Keratinocyte (primary cell): ENCODE measurements around the gene NGFR. TPM values are rescaled to one million over a fixed set of nuclear protein-coding genes. Genes with fewer than 3 reads are reported as not detected.

Experiments used
- DNase-seq: peaks from one replicate; pipeline ENCODE4 v3.0.0-alpha.2; 2011; ENCODE audit warnings: low read depth, missing footprints, low spot score
- FAIRE-seq: peaks from 2 replicates; lab custom pipeline; 2011; peaks lifted over from hg19 to GRCh38; lab: Jason Lieb, UNC
- H2AFZ ChIP-seq: 2 replicates; pipeline ENCODE4 v1.6.0; 2012; ENCODE audit warnings: low read length, control low read depth, inconsistent platforms; ENCODE audit not compliant: control insufficient read depth
- H3K27ac ChIP-seq: 2 replicates; pipeline ENCODE4 v1.5.1; 2011; ENCODE audit warnings: low read length; ENCODE audit not compliant: control insufficient read depth, insufficient read depth
- H3K27me3 ChIP-seq: 3 replicates; pipeline ENCODE4 v1.6.0; 2011; ENCODE audit warnings: low read length; ENCODE audit not compliant: control insufficient read depth, insufficient read depth; ENCODE audit errors: extremely low read depth
- H3K36me3 ChIP-seq, 2 experiments: 2 replicates in 1 of 2; 3 replicates in 1 of 2; pipeline ENCODE4 v1.5.1; 2011; ENCODE audit warnings: low read length in 2 of 2, mild to moderate bottlenecking in 1 of 2; ENCODE audit not compliant: control insufficient read depth in 2 of 2, insufficient read depth in 2 of 2; ENCODE audit errors: extremely low read depth in 1 of 2
- H3K4me1 ChIP-seq: 3 replicates; pipeline ENCODE4 v1.5.1; 2011; ENCODE audit warnings: low read length; ENCODE audit not compliant: control insufficient read depth, insufficient read depth; ENCODE audit errors: extremely low read depth
- H3K4me2 ChIP-seq: 3 replicates; pipeline ENCODE4 v1.6.0; 2011; ENCODE audit warnings: low read depth, low read length; ENCODE audit not compliant: control insufficient read depth, insufficient read depth; ENCODE audit errors: extremely low read depth
- H3K4me3 ChIP-seq, 3 experiments: fragments of 200-600 bp in 1 of 3; sonication (generic) in 1 of 3; 2 replicates in 2 of 3; 3 replicates in 1 of 3; pipeline ENCODE4 v1.5.1; 2011 to 2016; ENCODE audit warnings: low read length in 3 of 3, mild to moderate bottlenecking in 3 of 3, control low read depth in 2 of 3, inconsistent platforms in 1 of 3, low read depth in 1 of 3, mixed read lengths in 1 of 3, mixed run types in 1 of 3, moderate library complexity in 1 of 3; ENCODE audit not compliant: control insufficient read depth in 2 of 3, insufficient read depth in 2 of 3; ENCODE audit errors: extremely low read depth in 1 of 3
- H3K79me2 ChIP-seq: 2 replicates; pipeline ENCODE4 v1.6.0; 2012; ENCODE audit warnings: low read length; ENCODE audit not compliant: control insufficient read depth, insufficient read depth
- H3K9ac ChIP-seq: 3 replicates; pipeline ENCODE4 v1.6.0; 2011; ENCODE audit warnings: low read length; ENCODE audit not compliant: control insufficient read depth, insufficient read depth; ENCODE audit errors: extremely low read depth
- H3K9me1 ChIP-seq: 3 replicates; pipeline ENCODE4 v1.6.0; 2011; ENCODE audit warnings: low read length; ENCODE audit not compliant: control insufficient read depth, insufficient read depth; ENCODE audit errors: extremely low read depth
- H3K9me3 ChIP-seq: 2 replicates; pipeline ENCODE4 v1.5.1; 2012; ENCODE audit warnings: low read depth, low read length; ENCODE audit not compliant: control insufficient read depth
- H4K20me1 ChIP-seq: 3 replicates; pipeline ENCODE4 v1.6.0; 2011; ENCODE audit warnings: low read length; ENCODE audit not compliant: control insufficient read depth, insufficient read depth; ENCODE audit errors: extremely low read depth
- CTCF ChIP-seq, 3 experiments: IDR thresholded peaks in 1 of 3; conservative IDR thresholded peaks in 1 of 3; optimal IDR thresholded peaks in 1 of 3; 2 replicates in 2 of 3; 3 replicates in 1 of 3; pipeline versions ENCODE3 to v1.5.1; 2011; ENCODE audit warnings: low read length in 3 of 3, mild to moderate bottlenecking in 3 of 3, moderate library complexity in 2 of 3, control low read depth in 1 of 3, inconsistent platforms in 1 of 3; ENCODE audit not compliant: insufficient read depth in 2 of 3; ENCODE audit errors: extremely low read depth in 1 of 3
- EZH2 ChIP-seq: IDR thresholded peaks from one replicate; pipeline ENCODE4 v1.6.1; 2012; ENCODE audit warnings: inconsistent platforms, mild to moderate bottlenecking, low read length, moderate library complexity
- dilution Hi-C: fragments of 300-500 bp; cut with MboI; formaldehyde crosslinking; loops from one replicate; pipeline ENCODE4 v1.7.0; 2020; ENCODE audit warnings: low sequenced_read_pairs; ENCODE audit not compliant: extremely low pct_ligation_motif_present
- polyA plus RNA-seq, 5 experiments: library from polyadenylated mRNA; depleted of rRNA in 3 of 5; stranded (reverse) in 3 of 5; stranded (forward) in 1 of 5; unstranded in 1 of 5; fragments of >200 nt; gene quantifications; 1 replicate in 1 of 5; 2 replicates in 3 of 5; 3 replicates in 1 of 5; pipeline versions ENCODE4 v1.2.1 to v1.2.3, GENCODE V29; 2011 to 2012; ENCODE audit warnings: missing spikeins in 2 of 5, low read depth in 1 of 5, low replicate concordance in 1 of 5

The NGFR gene
- polyA plus RNA-seq, 1 donor (not counting 4 experiments of a cell fraction or from before 2014, with no cell fraction given) = 1.7 TPM

- FAIRE-seq = no peak
- Histone ChIP-seq H3K9me1 (no peaks in the 10 kb centered on the region), H3K4me3 (no peak overlapping the region), H3K36me3 (no peaks in the 10 kb centered on the region), H3K9ac (no peak overlapping the region), H3K4me2 (no peak overlapping the region), H3K9me3 (no peaks in the 10 kb centered on the region), H2AFZ (no peak overlapping the region), H3K79me2 (no peaks in the 10 kb centered on the region), H3K27me3 (peaks cover 4% of the 10 kb centered on the region), H3K27ac (no peak overlapping the region), H4K20me1 (no peaks in the 10 kb centered on the region), H3K4me1 (peaks cover 20% of the 10 kb centered on the region)
- no peak for DNase-seq
- dilution Hi-C loops = no loop called here
- TF ChIP-seq CTCF (optimal IDR thresholded peaks at IDR 0.05 in 1 of 3, IDR thresholded peaks at IDR 0.05 in 1 of 3, conservative IDR thresholded peaks at IDR 0.05 in 1 of 3; ENCODE audit: extremely low read depth in 1 of 3, insufficient read depth in 2 of 3, low read length in 3 of 3) = no peak
- TF ChIP-seq EZH2 = no peak
Observed at GRCh38 chr17:49553676-49554335, 58.7 kb downstream of the NGFR start.

GRCh38 chr17:49554694-49555494 is 59.8 kb downstream of the NGFR start:
- H3K4me3 ChIP-seq = no peak overlapping the region
- dilution Hi-C loops = no loop called here
- peaks cover 4% of the 10 kb centered on the region for H3K27me3 ChIP-seq
- TF ChIP-seq CTCF (optimal IDR thresholded peaks at IDR 0.05 in 1 of 3, IDR thresholded peaks at IDR 0.05 in 1 of 3, conservative IDR thresholded peaks at IDR 0.05 in 1 of 3; ENCODE audit: extremely low read depth in 1 of 3, insufficient read depth in 2 of 3, low read length in 3 of 3) (no peak), EZH2 (no peak)
- no peaks in the 10 kb centered on the region for H3K9me1 ChIP-seq
- H4K20me1 ChIP-seq = no peaks in the 10 kb centered on the region
- peaks cover 18% of the 10 kb centered on the region for H3K4me1 ChIP-seq
- no peak overlapping the region for H3K9ac ChIP-seq
- no peak for DNase-seq
- no peak overlapping the region for H2AFZ ChIP-seq
- no peaks in the 10 kb centered on the region for H3K79me2 ChIP-seq
- FAIRE-seq = no peak
- H3K9me3 ChIP-seq = no peaks in the 10 kb centered on the region
- no peak overlapping the region for H3K27ac ChIP-seq
- no peaks in the 10 kb centered on the region for H3K36me3 ChIP-seq
- H3K4me2 ChIP-seq = no peak overlapping the region
